ENCODE results near the gene UTP11.
"Not testable (repeated sequence)": the region's sequence is repeated elsewhere in the genome, so short reads cannot be mapped to it uniquely, and the experiment has no call there.

The UTP11 gene

GRCh38 chr1:38030596-38031512 is 18.3 kb downstream of the UTP11 start:
- in situ Hi-C loops (cut with HindIII; ENCODE audit: low sequenced_read_pairs) = no loop called here
- no peak for TF ChIP-seq CTCF (IDR thresholded peaks at IDR 0.05; ENCODE audit: low read depth, low read length)
- H3K4me3 ChIP-seq (ENCODE audit: low read depth, low read length) = no peak overlapping the region
- DNase-seq (ENCODE audit: low read depth, low spot score) = no peak

GRCh38 chr1:38031513-38031866 is 19.0 kb downstream of the UTP11 start:
- no peak overlapping the region for H3K4me3 ChIP-seq (ENCODE audit: low read depth, low read length)
- in situ Hi-C loops (cut with HindIII; ENCODE audit: low sequenced_read_pairs) = no loop called here
- TF ChIP-seq CTCF (IDR thresholded peaks at IDR 0.05; ENCODE audit: low read depth, low read length) = no peak
- DNase-seq (ENCODE audit: low read depth, low spot score) = no peak

DNA sequence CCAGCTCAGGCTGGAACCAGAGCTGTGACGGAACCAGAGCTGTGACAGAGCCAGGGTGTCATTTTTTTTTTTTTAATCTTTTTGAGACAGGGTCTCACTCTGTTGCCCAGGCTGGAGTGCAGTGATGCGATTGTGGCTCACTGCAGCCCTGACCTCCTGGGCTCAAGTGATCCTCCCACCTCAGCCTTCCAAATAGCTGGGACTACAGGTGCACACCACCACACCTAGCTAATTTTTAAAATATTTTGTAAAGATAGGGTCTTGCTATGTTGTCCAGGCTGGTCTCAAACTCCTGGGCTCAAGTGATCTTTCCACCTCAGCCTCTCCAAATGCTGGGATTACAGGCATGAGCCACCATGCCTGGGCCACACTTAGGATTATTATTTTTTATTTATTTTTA is 20.5 kb downstream of the UTP11 start:
- DNase-seq (ENCODE audit: low read depth, low spot score); H3K4me3 ChIP-seq (ENCODE audit: low read depth, low read length); in situ Hi-C loops (cut with HindIII; ENCODE audit: low sequenced_read_pairs): not testable (repeated sequence)

GRCh38 chr1:38034871-38035270 is 22.3 kb downstream of the UTP11 start:
- in situ Hi-C loops (cut with HindIII; ENCODE audit: low sequenced_read_pairs) = no loop called here
- DNase-seq (ENCODE audit: low read depth, low spot score) = no peak

GRCh38 chr1:38037221-38037939 is 24.8 kb downstream of the UTP11 start:
- no peak overlapping the region for H3K4me3 ChIP-seq (ENCODE audit: low read depth, low read length)
- TF ChIP-seq CTCF (IDR thresholded peaks at IDR 0.05; ENCODE audit: low read depth, low read length) = peak; percentile 11
- in situ Hi-C loops (cut with HindIII; ENCODE audit: low sequenced_read_pairs) = no loop called here
- DNase-seq (ENCODE audit: low read depth, low spot score) = no peak

More at GRCh38 chr1:38034871-38035270, 22.3 kb downstream of the UTP11 start:
- no peak for TF ChIP-seq CTCF (IDR thresholded peaks at IDR 0.05; ENCODE audit: low read depth, low read length)
- no peak overlapping the region for H3K4me3 ChIP-seq (ENCODE audit: low read depth, low read length)

- TF ChIP-seq CTCF (IDR thresholded peaks at IDR 0.05; ENCODE audit: low read depth, low read length) = no peak
- peak; percentile 43 for DNase-seq (ENCODE audit: low read depth, low spot score)
- no peak overlapping the region for H3K4me3 ChIP-seq (ENCODE audit: low read depth, low read length)
- in situ Hi-C loops (cut with HindIII; ENCODE audit: low sequenced_read_pairs) = no loop called here
Observed at GRCh38 chr1:38038861-38039260, 26.3 kb downstream of the UTP11 start.
